Endothelial cell of umbilical vein (primary cell): Measurements from ENCODE around the gene TOMM40L. TPM values are rescaled to one million over a fixed set of nuclear protein-coding genes. Genes with fewer than 3 reads are reported as not detected.

Experiments
- BruUV-seq: library from RNA; stranded (reverse); fragments of 400-500 nt; replicated peaks from 2 replicates; lab custom pipeline; 2021; lab: Mats Ljungman, UMichigan
- CTCF ChIA-PET: fragments of 300-600, 350-600 bp; sonication (Branson Sonifier 250); formaldehyde crosslinking; loops from one replicate; lab custom pipeline; 2021; ENCODE audit warnings: antibody characterized with exemption, inconsistent platforms; lab: Charles Lee
- POLR2A ChIA-PET: fragments of 300-600, 350-600 bp; sonication (Branson Sonifier 250); formaldehyde crosslinking; loops from one replicate; lab custom pipeline; 2021; ENCODE audit warnings: antibody characterized with exemption, inconsistent platforms; lab: Charles Lee
- DNase-seq: peaks from one replicate; pipeline ENCODE4 v3.0.0-alpha.2; 2011; ENCODE audit warnings: low read depth, low spot score
- FAIRE-seq: peaks from 2 replicates; lab custom pipeline; 2011; peaks lifted over from hg19 to GRCh38; lab: Jason Lieb, UNC
- H2AFZ ChIP-seq: 2 replicates; pipeline ENCODE4 v1.6.0; 2012; ENCODE audit warnings: low read depth, low read length, control low read depth, inconsistent platforms
- H3K27ac ChIP-seq: 2 replicates; pipeline ENCODE4 v1.5.1; 2011; ENCODE audit warnings: low read depth, mild to moderate bottlenecking, control low read depth, low read length, moderate library complexity; ENCODE audit not compliant: insufficient read depth
- H3K27me3 ChIP-seq, 2 experiments: 2 replicates each; pipeline versions ENCODE4 v1.6.0 to v1.6.1; 2011; ENCODE audit warnings: low read length in 2 of 2, mixed read lengths in 1 of 2; ENCODE audit not compliant: control insufficient read depth in 2 of 2, insufficient read depth in 2 of 2
- H3K36me3 ChIP-seq, 2 experiments: 2 replicates in 1 of 2; 3 replicates in 1 of 2; pipeline ENCODE4 v1.5.1; 2011; ENCODE audit warnings: low read length in 2 of 2, mild to moderate bottlenecking in 1 of 2, moderate library complexity in 1 of 2; ENCODE audit not compliant: control insufficient read depth in 2 of 2, insufficient read depth in 2 of 2; ENCODE audit errors: extremely low read depth in 1 of 2
- H3K4me1 ChIP-seq: 3 replicates; pipeline ENCODE4 v1.5.1; 2011; ENCODE audit warnings: mild to moderate bottlenecking, low read length; ENCODE audit not compliant: control insufficient read depth, insufficient read depth; ENCODE audit errors: extremely low read depth
- H3K4me2 ChIP-seq: 2 replicates; pipeline ENCODE4 v1.6.1; 2011; ENCODE audit warnings: low read length, control low read depth, mixed read lengths; ENCODE audit not compliant: insufficient read depth
- H3K4me3 ChIP-seq, 3 experiments: fragments of 200-600 bp in 1 of 3; sonication (generic), shearing (Covaris generic) in 1 of 3; replicated peaks in 1 of 3; 2 replicates each; pipeline ENCODE4 v1.5.1; 2011 to 2016; ENCODE audit warnings: control low read depth in 3 of 3, low read length in 3 of 3, mild to moderate bottlenecking in 2 of 3, inconsistent platforms in 1 of 3, low read depth in 1 of 3, moderate library complexity in 1 of 3; ENCODE audit not compliant: insufficient read depth in 1 of 3
- H3K79me2 ChIP-seq: 2 replicates; pipeline ENCODE4 v1.6.0; 2012; ENCODE audit warnings: low read length, inconsistent platforms; ENCODE audit not compliant: control insufficient read depth, insufficient read depth
- H3K9ac ChIP-seq: replicated peaks from 2 replicates; pipeline ENCODE3; 2011; ENCODE audit warnings: low read length, control low read depth; ENCODE audit not compliant: insufficient read depth; ENCODE audit errors: extremely low read depth
- H3K9me1 ChIP-seq: replicated peaks from 3 replicates; pipeline ENCODE4 v1.6.0; 2011; ENCODE audit warnings: mild to moderate bottlenecking, low read length; ENCODE audit not compliant: control insufficient read depth, insufficient read depth; ENCODE audit errors: extremely low read depth
- H3K9me3 ChIP-seq: replicated peaks from 2 replicates; pipeline ENCODE4 v1.5.1; 2012; ENCODE audit warnings: low read length, inconsistent platforms; ENCODE audit not compliant: control insufficient read depth, insufficient read depth
- H4K20me1 ChIP-seq: replicated peaks from 2 replicates; pipeline ENCODE3; 2011; ENCODE audit warnings: mild to moderate bottlenecking, low read length; ENCODE audit not compliant: control insufficient read depth, insufficient read depth; ENCODE audit errors: extremely low read depth
- EZH2 ChIP-seq: IDR thresholded peaks from 2 replicates; pipeline ENCODE4 v1.6.1; 2012; ENCODE audit warnings: borderline replicate concordance, low read depth, mild to moderate bottlenecking, moderate library complexity, low read length, inconsistent platforms; ENCODE audit not compliant: severe bottlenecking
- FOS ChIP-seq: IDR thresholded peaks from 2 replicates; pipeline ENCODE4 v1.6.1; 2011; ENCODE audit warnings: mild to moderate bottlenecking, low read length, moderate library complexity, borderline replicate concordance; ENCODE audit not compliant: insufficient read depth
- GATA2 ChIP-seq: IDR thresholded peaks from 2 replicates; pipeline ENCODE4 v1.7.0; 2011; ENCODE audit warnings: low read depth, mild to moderate bottlenecking, moderate library complexity, mixed read lengths, low read length; ENCODE audit not compliant: insufficient read length, insufficient read depth
- JUN ChIP-seq: IDR thresholded peaks from 2 replicates; pipeline ENCODE4 v1.6.1; 2011; ENCODE audit warnings: borderline replicate concordance, low read depth; ENCODE audit not compliant: insufficient read length, insufficient read depth
- MYC ChIP-seq: IDR thresholded peaks from one replicate; pipeline ENCODE4 v1.6.1; 2011; ENCODE audit warnings: mild to moderate bottlenecking, low read depth, low read length
- POLR2A ChIP-seq: IDR thresholded peaks from 2 replicates; pipeline ENCODE4 v1.6.1; 2012; ENCODE audit warnings: low read depth, mild to moderate bottlenecking, control low read depth, low read length
- POLR2AphosphoS5 ChIP-seq: IDR thresholded peaks from 2 replicates; pipeline ENCODE4 v1.6.1; 2012; ENCODE audit warnings: low read depth, mild to moderate bottlenecking, control low read depth, low read length, moderate library complexity; ENCODE audit not compliant: insufficient read depth
- dilution Hi-C: fragments of 300-500 bp; cut with MboI; formaldehyde crosslinking; loops from one replicate; pipeline ENCODE4 v1.15.0; 2019; ENCODE audit warnings: low sequenced_read_pairs; ENCODE audit not compliant: extremely low pct_ligation_motif_present
- intact Hi-C: fragments of 100-400 bp; cut with micrococcal nuclease; formaldehyde crosslinking; loops from one replicate; pipeline ENCODE4 v1.10.0; 2022
- polyA plus RNA-seq, 4 experiments: library from polyadenylated mRNA; depleted of rRNA in 3 of 4; stranded (reverse) in 3 of 4; unstranded in 1 of 4; fragments of >200 nt; gene quantifications; 2 replicates each; pipeline versions ENCODE4 v1.2.1 to v1.2.3, GENCODE V29; 2011 to 2012; ENCODE audit warnings: missing spikeins in 1 of 4
- total RNA-seq: library from RNA; stranded (reverse); gene quantifications from 2 replicates; pipeline ENCODE4 v1.2.3, GENCODE V29; 2021
- TF ChIP-seq, protein P1 (sequence below), 2 donors: IDR thresholded peaks; 1 replicate in 1 of 2; 2 replicates in 1 of 2; pipeline ENCODE4 v1.5.1; 2011; ENCODE audit warnings: low read length in 2 of 2, mild to moderate bottlenecking in 2 of 2, moderate library complexity in 2 of 2, control low read depth in 1 of 2, inconsistent platforms in 1 of 2, low read depth in 1 of 2; ENCODE audit not compliant: insufficient read depth in 1 of 2; ENCODE audit errors: extremely low read depth in 1 of 2
- TF ChIP-seq, protein P2 (sequence below): IDR thresholded peaks from 2 replicates; pipeline ENCODE4 v1.6.1; 2011; ENCODE audit not compliant: insufficient read depth, insufficient read length

TOMM40L gene
- total and polyA plus RNA-seq, 2 donors (not counting 3 experiments of a cell fraction or from before 2014, with no cell fraction given): 18.6 to 18.7 TPM

DNA sequence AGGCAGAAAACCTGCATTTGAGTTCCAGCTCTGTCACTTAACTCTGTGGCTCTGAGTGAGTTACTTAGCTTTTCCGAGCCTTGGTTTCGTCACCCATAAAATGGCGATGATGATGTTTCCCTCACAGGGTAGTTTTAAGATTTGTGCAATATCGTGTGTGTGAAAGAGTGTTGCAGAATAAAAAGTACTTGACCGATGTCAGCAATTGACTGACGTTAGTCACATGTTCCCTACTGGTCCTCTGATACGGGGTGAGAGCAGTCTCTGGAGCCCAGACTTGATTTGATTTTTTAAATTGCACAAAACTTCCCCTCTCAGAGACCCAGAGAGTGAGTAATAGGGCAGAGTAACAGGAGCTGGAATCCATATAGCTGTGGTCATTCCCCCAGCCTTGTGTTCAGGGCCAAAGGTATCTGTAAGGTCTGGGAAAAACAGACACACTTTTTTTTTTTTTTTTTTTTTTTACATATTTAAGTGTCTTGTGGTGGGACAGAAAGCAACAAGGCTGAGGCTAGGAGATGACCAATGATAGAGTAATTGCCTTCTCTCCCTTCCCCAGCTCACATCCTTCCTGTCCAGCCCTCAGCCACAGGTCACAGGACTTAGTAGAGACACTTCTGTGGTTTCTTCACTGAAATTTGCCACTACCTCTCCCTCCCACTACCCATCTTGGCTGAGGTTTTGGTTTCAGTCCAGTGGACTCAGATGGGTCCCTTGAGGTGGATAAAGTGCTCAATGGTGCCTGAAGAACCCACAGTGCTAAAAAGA is 8.7 kb upstream of the TOMM40L start:
- Histone ChIP-seq H3K27ac (no peak overlapping the region), H3K4me2 (peak overlapping the region; percentile 3), H4K20me1 (no peaks in the 10 kb centered on the region), H3K36me3 (peaks cover 18% of the 10 kb centered on the region in 2 experiments), H3K27me3 (no peaks in the 10 kb centered on the region), H3K4me1 (peaks cover 11% of the 10 kb centered on the region), H3K79me2 (no peaks in the 10 kb centered on the region), H3K9me1 (no peaks in the 10 kb centered on the region), H2AFZ (peak overlapping the region; percentile 54), H3K9me3 (no peaks in the 10 kb centered on the region), H3K4me3 (no peak overlapping the region), H3K9ac (no peak overlapping the region)
- dilution Hi-C loops: no loop called here
- CTCF ChIA-PET: interaction anchor here (0.5 to 2.9 kb wide), 9 partner anchors 8 to 165 kb away, joined by 3 to 24 read pairs (median 6); partner anchors contain the start of gene TOMM40L
- no peak for TF ChIP-seq MYC
- TF ChIP-seq, protein P1, sequence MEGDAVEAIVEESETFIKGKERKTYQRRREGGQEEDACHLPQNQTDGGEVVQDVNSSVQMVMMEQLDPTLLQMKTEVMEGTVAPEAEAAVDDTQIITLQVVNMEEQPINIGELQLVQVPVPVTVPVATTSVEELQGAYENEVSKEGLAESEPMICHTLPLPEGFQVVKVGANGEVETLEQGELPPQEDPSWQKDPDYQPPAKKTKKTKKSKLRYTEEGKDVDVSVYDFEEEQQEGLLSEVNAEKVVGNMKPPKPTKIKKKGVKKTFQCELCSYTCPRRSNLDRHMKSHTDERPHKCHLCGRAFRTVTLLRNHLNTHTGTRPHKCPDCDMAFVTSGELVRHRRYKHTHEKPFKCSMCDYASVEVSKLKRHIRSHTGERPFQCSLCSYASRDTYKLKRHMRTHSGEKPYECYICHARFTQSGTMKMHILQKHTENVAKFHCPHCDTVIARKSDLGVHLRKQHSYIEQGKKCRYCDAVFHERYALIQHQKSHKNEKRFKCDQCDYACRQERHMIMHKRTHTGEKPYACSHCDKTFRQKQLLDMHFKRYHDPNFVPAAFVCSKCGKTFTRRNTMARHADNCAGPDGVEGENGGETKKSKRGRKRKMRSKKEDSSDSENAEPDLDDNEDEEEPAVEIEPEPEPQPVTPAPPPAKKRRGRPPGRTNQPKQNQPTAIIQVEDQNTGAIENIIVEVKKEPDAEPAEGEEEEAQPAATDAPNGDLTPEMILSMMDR (IDR thresholded peaks at IDR 0.05; ENCODE audit: extremely low read depth in 1 of 2, insufficient read depth in 1 of 2, low read depth in 1 of 2, low read length in 2 of 2): no peak
- TF ChIP-seq POLR2AphosphoS5: no peak
- TF ChIP-seq, protein P2, sequence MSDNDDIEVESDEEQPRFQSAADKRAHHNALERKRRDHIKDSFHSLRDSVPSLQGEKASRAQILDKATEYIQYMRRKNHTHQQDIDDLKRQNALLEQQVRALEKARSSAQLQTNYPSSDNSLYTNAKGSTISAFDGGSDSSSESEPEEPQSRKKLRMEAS: no peak
- no peak for TF ChIP-seq GATA2
- TF ChIP-seq POLR2A: no peak
- no peak for TF ChIP-seq EZH2
- no peak for TF ChIP-seq FOS
- TF ChIP-seq JUN: no peak
- DNase-seq (no peak), FAIRE-seq (peak; percentile 84)
- POLR2A ChIA-PET: interaction anchor here (1.5 kb wide), 1 partner anchor 8 kb away, joined by 4 read pairs; the partner anchor contains the start of gene TOMM40L
- BruUV-seq: no TSS peak
- intact Hi-C loops: no loop called here
